Body of pancreas (tissue), 4 donors: ENCODE data around the gene FANCF. TPM values are rescaled to one million over a fixed set of nuclear protein-coding genes. Genes with fewer than 3 reads are reported as not detected.
A peak's percentile ranks its signal among the peaks of the same experiment; 100 is the strongest.

Experiments used
- ATAC-seq: fragments of 150-250 bp; one replicate; pipeline ENCODE4 v1.9.1; 2016
- DNase-seq, 4 donors: peaks; one replicate each; pipeline ENCODE4 v3.0.0-alpha.2; 2019
- H3K27ac ChIP-seq, 4 donors: fragments of 200-600 bp; sonication (generic); 1 replicate in 3 of 4; 2 replicates in 1 of 4; pipeline versions ENCODE4 v1.5.1 to v1.6.1; 2016 to 2019; ENCODE audit warnings: mild to moderate bottlenecking in 1 of 4, mixed read lengths in 1 of 4, moderate library complexity in 1 of 4
- H3K27me3 ChIP-seq, 2 donors: fragments of 200-600 bp; sonication (generic); one replicate each; pipeline ENCODE4 v1.6.0; 2016; ENCODE audit warnings: mild to moderate bottlenecking in 1 of 2
- H3K36me3 ChIP-seq, 2 donors: fragments of 200-600 bp; sonication (generic); replicated peaks in 1 of 2; 2 replicates each; pipeline ENCODE4 v1.5.1; 2016; ENCODE audit warnings: low read depth in 2 of 2; ENCODE audit not compliant: insufficient read depth in 1 of 2
- H3K4me1 ChIP-seq: fragments of 200-600 bp; sonication (generic); one replicate; pipeline ENCODE4 v1.6.0; 2016
- H3K4me3 ChIP-seq, 2 donors: fragments of 200-600 bp; sonication (generic); 1 replicate in 1 of 2; 2 replicates in 1 of 2; pipeline ENCODE4 v1.5.1; 2016 to 2019
- H3K9me3 ChIP-seq, 3 donors: fragments of 200-600 bp; sonication (generic); 1 replicate in 2 of 3; 2 replicates in 1 of 3; pipeline ENCODE4 v1.5.1; 2016
- POLR2A ChIP-seq, 3 donors: fragments of 450-650 bp; IDR thresholded peaks; one replicate each; pipeline ENCODE4 v1.6.1; 2016; ENCODE audit warnings: antibody characterized with exemption in 3 of 3, mild to moderate bottlenecking in 2 of 3
- WGBS, 2 donors: methylation state at CpG; one replicate each; pipeline ENCODE4 v1.1.5; 2017; 5-methylcytosine and 5-hydroxymethylcytosine counted together
- intact Hi-C: fragments of 100-400 bp; cut with DNase I; formaldehyde crosslinking; loops from one replicate; pipeline ENCODE4 v1.15.1; 2023
- total RNA-seq, 2 donors: library from RNA; depleted of rRNA; stranded (reverse); fragments of >200 nt; gene quantifications; one replicate each; pipeline ENCODE4 v1.1.0, GENCODE V29; 2016
- TF ChIP-seq, protein P1 (sequence below), 7 experiments: fragments of 450-650 bp in 4 of 7; fragments of 200-600 bp in 3 of 7; sonication (generic) in 3 of 7; IDR thresholded peaks; one replicate each; pipeline ENCODE4 v1.5.1; 2016 to 2019; ENCODE audit warnings: antibody characterized with exemption in 7 of 7

FANCF gene
- total RNA-seq, 2 donors from 2014 or later, result 9.6 to 10.9 TPM

DNA sequence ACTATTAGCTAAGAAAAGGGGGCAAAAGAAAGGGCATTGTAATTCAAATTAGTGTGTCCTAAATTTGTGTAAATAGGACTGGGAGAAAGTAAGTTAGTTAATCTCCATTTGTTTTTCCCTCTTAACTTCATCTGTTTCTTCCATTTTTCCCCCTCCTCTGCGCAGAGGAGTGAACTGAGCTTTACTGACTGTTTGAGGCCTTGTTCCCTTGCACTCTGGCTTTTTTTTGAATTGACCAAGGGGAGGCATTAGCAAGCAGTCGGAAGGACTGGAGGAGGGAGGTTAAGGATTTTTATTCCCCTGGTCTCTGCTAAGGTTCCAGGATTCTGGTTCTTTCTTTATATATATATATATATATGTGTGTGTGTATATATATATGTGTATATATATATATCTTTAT lies 15.2 kb upstream of the FANCF start:
- Histone ChIP-seq H3K36me3 (no peaks in the 10 kb centered on the region), H3K9me3 (no peaks in the 10 kb centered on the region), H3K4me3 (no peak overlapping the region), H3K27me3 (no peaks in the 10 kb centered on the region), H3K4me1 (no peaks in the 10 kb centered on the region), H3K27ac (no peak overlapping the region)
- intact Hi-C loops, result no loop called here
- TF ChIP-seq, protein P1, sequence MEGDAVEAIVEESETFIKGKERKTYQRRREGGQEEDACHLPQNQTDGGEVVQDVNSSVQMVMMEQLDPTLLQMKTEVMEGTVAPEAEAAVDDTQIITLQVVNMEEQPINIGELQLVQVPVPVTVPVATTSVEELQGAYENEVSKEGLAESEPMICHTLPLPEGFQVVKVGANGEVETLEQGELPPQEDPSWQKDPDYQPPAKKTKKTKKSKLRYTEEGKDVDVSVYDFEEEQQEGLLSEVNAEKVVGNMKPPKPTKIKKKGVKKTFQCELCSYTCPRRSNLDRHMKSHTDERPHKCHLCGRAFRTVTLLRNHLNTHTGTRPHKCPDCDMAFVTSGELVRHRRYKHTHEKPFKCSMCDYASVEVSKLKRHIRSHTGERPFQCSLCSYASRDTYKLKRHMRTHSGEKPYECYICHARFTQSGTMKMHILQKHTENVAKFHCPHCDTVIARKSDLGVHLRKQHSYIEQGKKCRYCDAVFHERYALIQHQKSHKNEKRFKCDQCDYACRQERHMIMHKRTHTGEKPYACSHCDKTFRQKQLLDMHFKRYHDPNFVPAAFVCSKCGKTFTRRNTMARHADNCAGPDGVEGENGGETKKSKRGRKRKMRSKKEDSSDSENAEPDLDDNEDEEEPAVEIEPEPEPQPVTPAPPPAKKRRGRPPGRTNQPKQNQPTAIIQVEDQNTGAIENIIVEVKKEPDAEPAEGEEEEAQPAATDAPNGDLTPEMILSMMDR (IDR thresholded peaks at IDR 0.05), result no peak
- TF ChIP-seq POLR2A (IDR thresholded peaks at IDR 0.05), result no peak
- no peak for DNase-seq
- no peak for ATAC-seq
- WGBS, 2 donors, result 93 to 96% methylated on average over 2 of the region's 2 CpGs

DNA sequence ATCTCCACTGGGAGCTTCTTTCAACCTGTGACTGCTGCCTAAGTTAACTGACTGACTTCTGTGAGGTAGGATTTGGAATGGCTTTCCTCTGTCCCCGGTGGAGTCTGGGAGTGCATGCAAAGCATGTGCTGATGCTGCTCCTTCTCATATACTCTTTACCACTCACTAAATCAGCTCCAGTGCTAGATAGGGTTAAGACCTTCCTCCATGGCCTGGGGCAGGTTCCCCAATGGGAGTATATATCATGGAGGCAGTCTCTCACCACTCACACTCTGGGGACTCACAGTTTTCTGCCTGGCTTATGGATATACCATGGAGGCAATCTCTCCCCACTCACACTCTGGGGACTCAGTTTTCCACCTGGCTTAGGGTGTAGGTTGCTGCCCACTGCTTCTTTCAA lies 10.1 kb upstream of the FANCF start:
- TF ChIP-seq, protein P1 (IDR thresholded peaks at IDR 0.05), result no peak
- no peak for TF ChIP-seq POLR2A (IDR thresholded peaks at IDR 0.05)
- H3K36me3 ChIP-seq, result no peaks in the 10 kb centered on the region
- intact Hi-C loops, result no loop called here
- no peaks in the 10 kb centered on the region for H3K4me1 ChIP-seq
- DNase-seq (no peak), ATAC-seq (no peak)
- no peaks in the 10 kb centered on the region for H3K9me3 ChIP-seq
- H3K27ac ChIP-seq, result no peak overlapping the region
- no peak overlapping the region for H3K4me3 ChIP-seq
- H3K27me3 ChIP-seq, result no peaks in the 10 kb centered on the region
- WGBS, 2 donors, result 0% methylated on average over 1 of the region's 1 CpG

DNA sequence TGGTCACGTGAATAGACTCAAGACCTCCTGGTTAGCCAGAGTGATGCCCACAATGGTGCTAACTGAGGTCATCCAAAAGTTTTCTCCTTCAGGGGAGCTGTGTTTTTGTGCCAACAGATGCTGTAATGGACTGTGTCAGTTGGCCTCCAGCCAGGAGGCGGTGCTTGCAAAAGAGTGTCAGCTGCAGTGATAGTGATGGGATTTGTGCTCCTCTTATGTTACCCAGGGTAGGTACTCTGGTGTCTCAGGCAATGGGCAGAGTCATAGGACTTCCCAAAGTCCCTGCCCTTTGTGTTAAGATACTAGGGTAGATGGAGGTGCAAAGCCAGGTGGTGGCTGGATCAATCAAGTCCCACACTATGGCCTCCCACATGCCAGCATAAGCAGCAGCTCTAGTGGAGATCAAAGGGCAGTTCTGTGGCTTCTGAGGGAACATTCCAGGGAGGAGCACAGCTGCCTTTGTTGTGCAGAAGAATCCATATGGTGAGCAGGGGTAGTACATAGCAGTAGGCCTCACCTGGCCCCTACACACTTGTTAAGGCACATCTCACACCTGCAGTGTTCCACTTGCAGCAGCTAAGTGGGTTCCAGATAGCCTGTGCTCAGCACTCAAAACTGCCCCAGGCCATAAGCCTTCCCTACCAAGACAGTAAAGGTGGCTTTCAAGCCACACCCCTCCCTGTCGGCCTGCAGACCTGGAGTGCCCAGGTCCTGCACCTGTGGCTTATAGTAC lies 9.4 kb upstream of the FANCF start:
- Histone ChIP-seq H3K9me3 (no peaks in the 10 kb centered on the region), H3K4me1 (no peaks in the 10 kb centered on the region), H3K36me3 (no peaks in the 10 kb centered on the region), H3K4me3 (no peak overlapping the region), H3K27ac (no peak overlapping the region), H3K27me3 (no peaks in the 10 kb centered on the region)
- ATAC-seq (peak; percentile 42), DNase-seq (peak in 3 of 4 donors; percentile 14 to 47 (median 23))
- WGBS, 2 donors, result 67 to 84% methylated on average over 3 of the region's 3 CpGs
- intact Hi-C loops, result no loop called here
- TF ChIP-seq, protein P1 (IDR thresholded peaks at IDR 0.05), result no peak
- no peak for TF ChIP-seq POLR2A (IDR thresholded peaks at IDR 0.05)

DNA sequence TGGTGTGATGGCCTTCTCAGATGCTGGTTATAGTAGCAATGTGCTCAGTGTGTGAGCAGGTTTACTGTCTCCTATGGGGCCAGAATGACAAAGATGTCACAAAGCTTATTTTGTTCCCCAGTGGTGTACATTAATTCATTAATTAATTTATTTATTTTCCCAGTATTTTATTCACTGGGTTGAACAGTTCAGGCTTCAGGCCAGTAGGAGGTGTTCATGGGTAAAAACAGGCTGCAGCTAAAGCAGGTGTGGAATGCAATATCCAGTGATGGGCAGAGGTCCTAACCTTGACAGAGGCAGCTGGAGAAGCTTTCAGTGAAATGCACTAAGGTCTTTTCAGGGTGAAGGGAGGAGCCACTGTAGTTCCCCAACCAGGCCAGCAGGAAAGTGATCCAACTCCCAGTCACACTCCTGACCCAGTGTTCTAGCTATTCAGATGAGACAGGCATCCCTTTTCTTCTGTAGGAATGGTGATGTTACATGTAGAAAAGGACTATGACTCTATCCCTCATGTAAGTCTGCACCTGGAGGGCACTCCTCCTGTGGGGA lies 7.8 kb upstream of the FANCF start:
- ATAC-seq, result no peak
- intact Hi-C loops, result no loop called here

More for the DNA sequence above, 7.8 kb upstream of the FANCF start:
- TF ChIP-seq, protein P1 (IDR thresholded peaks at IDR 0.05), result peak in 1 of 7 experiments; percentile 17
- no peak for TF ChIP-seq POLR2A (IDR thresholded peaks at IDR 0.05)
- no peaks in the 10 kb centered on the region for H3K27me3 ChIP-seq
- H3K36me3 ChIP-seq, result no peaks in the 10 kb centered on the region
- no peaks in the 10 kb centered on the region for H3K9me3 ChIP-seq
- no peak for DNase-seq
- H3K4me3 ChIP-seq, result no peak overlapping the region
- H3K27ac ChIP-seq, result no peak overlapping the region
- no peaks in the 10 kb centered on the region for H3K4me1 ChIP-seq
